ENCODE results near the gene CCNL2.

CCNL2 gene

GRCh38 chr1:1358433-1359271 is 40.5 kb downstream of the CCNL2 start, which contains the start of gene MXRA8:
MXRA8 (minus strand) TSS chr1:1358555; CDS start chr1:1358504, 51 bp downstream.
- no peak within 1 kb of the TSS for H3K4me3 ChIP-seq (ENCODE audit: low read depth, low read length)

GRCh38 chr1:1357871-1358432 is 41.2 kb downstream of the CCNL2 start:
- TF ChIP-seq, protein P1, sequence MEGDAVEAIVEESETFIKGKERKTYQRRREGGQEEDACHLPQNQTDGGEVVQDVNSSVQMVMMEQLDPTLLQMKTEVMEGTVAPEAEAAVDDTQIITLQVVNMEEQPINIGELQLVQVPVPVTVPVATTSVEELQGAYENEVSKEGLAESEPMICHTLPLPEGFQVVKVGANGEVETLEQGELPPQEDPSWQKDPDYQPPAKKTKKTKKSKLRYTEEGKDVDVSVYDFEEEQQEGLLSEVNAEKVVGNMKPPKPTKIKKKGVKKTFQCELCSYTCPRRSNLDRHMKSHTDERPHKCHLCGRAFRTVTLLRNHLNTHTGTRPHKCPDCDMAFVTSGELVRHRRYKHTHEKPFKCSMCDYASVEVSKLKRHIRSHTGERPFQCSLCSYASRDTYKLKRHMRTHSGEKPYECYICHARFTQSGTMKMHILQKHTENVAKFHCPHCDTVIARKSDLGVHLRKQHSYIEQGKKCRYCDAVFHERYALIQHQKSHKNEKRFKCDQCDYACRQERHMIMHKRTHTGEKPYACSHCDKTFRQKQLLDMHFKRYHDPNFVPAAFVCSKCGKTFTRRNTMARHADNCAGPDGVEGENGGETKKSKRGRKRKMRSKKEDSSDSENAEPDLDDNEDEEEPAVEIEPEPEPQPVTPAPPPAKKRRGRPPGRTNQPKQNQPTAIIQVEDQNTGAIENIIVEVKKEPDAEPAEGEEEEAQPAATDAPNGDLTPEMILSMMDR (IDR thresholded peaks at IDR 0.05; ENCODE audit: borderline replicate concordance, insufficient read depth, low read depth, low read length), result no peak
- H3K4me3 ChIP-seq (ENCODE audit: low read depth, low read length), result no peak overlapping the region

More at GRCh38 chr1:1358433-1359271, 40.5 kb downstream of the CCNL2 start, which contains the start of gene MXRA8:
- TF ChIP-seq, protein P1 (IDR thresholded peaks at IDR 0.05; ENCODE audit: borderline replicate concordance, insufficient read depth, low read depth, low read length), result no peak

DNA sequence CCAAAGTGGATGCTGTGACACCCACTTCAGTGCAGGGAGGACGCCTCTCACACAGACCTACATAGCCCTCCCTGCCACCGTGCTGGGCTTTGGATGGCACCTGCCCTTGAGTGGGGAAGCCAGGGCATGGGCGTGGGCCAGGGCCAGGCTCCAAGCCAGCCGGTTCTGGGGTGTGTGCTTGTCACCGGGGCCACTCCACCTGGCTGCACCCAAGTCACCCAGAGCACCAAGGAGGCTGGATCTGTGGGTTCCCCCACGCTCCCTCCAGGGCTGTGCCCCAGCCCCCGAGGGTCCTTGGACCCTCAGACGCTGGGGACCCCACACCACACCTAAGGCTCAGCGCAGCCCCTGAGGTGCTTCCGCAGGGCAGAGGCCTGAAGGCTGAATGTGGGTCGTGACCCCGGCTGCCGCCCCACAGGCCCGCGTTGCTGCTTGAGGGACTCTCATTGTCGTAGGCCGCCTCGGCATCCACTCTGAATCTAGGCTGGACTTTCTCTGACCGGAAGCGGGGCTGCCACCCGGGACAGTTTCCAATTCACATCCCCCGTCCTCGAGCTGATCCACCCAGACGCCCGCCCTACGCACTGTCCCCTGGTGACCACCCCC is 42.2 kb downstream of the CCNL2 start:
- H3K4me3 ChIP-seq (ENCODE audit: low read depth, low read length), result no peak overlapping the region
- TF ChIP-seq, protein P1 (IDR thresholded peaks at IDR 0.05; ENCODE audit: borderline replicate concordance, insufficient read depth, low read depth, low read length), result no peak

DNA sequence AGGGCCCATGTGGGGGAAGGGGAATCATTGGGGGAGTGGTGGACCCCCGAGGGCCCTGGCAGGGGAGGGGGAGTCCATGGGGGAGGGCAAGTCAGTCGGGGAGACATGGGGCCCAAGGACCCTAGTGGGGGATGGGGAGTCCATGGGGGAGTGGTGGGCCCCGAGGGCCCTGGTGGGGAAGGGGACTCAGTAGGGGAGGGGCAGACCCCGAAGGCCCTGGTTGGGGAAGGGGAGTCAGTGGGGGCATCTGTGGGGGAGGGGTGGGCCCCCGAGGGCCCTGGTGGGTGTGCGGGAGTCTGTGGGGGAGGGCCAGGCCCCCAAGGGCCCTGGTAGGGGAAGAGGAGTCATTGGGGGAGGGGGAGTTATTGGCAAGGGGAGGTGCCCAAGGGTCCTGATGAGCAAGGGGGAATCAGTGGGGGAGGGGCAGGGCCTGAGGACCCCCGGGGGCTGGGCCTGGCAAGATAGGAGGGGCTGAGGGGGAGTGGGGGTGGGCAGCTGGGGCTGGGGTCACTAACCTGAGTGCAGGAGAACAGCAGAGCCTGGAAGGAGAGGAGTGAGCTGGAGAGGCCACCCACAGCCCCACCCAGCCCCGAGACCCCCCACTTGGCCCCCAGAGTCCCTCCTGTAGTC is 42.9 kb downstream of the CCNL2 start:
- no peak overlapping the region for H3K4me3 ChIP-seq (ENCODE audit: low read depth, low read length)
- TF ChIP-seq, protein P1 (IDR thresholded peaks at IDR 0.05; ENCODE audit: borderline replicate concordance, insufficient read depth, low read depth, low read length), result no peak

DNA sequence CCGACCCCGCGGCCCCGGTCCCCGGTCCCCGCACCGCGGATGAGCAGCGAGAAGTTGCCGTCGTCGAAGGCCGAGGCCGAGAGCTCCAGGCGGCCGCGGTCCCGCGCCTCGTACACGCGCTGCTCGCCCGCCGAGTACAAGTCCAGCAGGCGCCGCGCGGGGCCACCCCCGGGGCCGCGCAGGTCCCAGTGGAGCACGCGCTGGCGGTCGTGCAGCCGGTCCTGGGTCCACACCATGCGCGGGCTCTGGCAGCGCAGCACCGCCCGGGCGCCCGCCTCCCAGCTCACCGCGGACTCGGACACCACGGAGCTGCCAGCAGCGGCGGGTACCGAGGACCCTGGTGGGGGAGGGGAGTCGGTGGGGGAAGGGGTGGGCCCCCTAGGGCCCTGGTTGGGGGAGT is 43.7 kb downstream of the CCNL2 start:
- TF ChIP-seq, protein P1 (IDR thresholded peaks at IDR 0.05; ENCODE audit: borderline replicate concordance, insufficient read depth, low read depth, low read length), result no peak
- H3K4me3 ChIP-seq (ENCODE audit: low read depth, low read length), result no peak overlapping the region

- TF ChIP-seq, protein P1 (IDR thresholded peaks at IDR 0.05; ENCODE audit: borderline replicate concordance, insufficient read depth, low read depth, low read length), result no peak
- no peak overlapping the region for H3K4me3 ChIP-seq (ENCODE audit: low read depth, low read length)
Observed at GRCh38 chr1:1354271-1355247, 44.6 kb downstream of the CCNL2 start.
